Measurements from ENCODE around the gene ITSN1.

ITSN1 gene

DNA sequence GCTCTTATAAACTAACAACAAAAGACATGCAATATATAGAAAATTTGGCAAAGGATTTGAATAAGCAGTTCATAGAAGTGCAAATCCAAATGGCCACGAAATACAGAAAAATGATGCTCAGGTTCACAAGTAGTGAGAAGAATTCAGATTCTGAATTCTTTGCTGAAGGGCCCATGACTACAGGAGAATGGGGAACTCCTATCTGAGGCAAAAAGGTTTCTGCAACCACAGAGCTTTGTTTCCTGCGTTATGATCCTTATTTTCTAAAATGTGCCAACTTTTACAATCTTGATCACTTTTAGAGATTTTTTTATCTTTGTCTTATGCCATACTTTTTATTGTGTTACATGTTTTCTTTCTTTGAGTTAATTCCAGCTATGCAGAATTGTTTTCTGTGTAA, 91.3 kb downstream of the ITSN1 start:
- DNase-seq: no peak

DNA sequence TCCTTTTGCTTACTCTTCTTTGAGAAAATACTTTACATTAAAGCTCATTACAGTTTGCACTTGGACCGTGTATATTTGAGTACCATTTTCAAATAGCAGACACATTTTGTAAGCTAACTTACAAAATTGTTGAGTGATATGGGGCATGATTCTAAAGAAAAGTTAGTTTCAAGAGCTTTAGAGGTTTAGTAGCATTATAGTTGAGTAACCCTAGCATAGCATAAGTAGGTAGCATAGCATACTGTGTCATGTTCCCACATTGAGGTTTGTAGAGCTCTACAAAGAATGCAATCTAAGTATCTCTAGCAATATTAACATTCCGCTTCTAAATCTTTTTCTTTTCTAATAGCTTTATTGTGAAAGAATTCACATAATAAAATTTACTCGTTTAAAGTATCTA, 92.0 kb downstream of the ITSN1 start:
- no peak for DNase-seq

- no peak for DNase-seq
Measured at GRCh38 chr21:33734818-33735217, 92.5 kb downstream of the ITSN1 start.

GRCh38 chr21:33736569-33736968, 94.3 kb downstream of the ITSN1 start:
- DNase-seq: no peak

DNA sequence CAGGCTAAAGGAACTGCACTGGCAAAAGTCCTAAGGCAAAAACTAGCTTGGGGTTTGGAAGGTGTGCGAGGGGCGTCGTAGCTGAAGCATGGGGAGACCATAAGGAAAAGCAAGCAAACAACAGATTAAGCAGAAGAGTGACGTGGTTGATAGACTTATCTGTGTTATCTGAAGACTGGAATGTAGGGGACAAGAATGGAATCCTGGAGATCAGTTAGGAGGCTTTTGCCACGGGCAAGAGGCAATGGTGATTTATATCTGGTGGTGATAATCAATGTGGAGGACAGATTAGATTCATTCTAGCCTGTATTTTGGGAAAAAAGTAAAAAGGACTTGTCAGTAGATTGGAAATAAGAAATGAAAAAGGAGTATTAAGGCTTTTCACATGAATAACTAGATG, 97.4 kb downstream of the ITSN1 start:
- no peak for DNase-seq

GRCh38 chr21:33747420-33747819, 105.1 kb downstream of the ITSN1 start:
- peak; percentile 10 for DNase-seq

- DNase-seq: no peak
Measured at GRCh38 chr21:33748903-33749302, 106.6 kb downstream of the ITSN1 start.

GRCh38 chr21:33750017-33750416, 107.7 kb downstream of the ITSN1 start:
- DNase-seq: no peak

DNA sequence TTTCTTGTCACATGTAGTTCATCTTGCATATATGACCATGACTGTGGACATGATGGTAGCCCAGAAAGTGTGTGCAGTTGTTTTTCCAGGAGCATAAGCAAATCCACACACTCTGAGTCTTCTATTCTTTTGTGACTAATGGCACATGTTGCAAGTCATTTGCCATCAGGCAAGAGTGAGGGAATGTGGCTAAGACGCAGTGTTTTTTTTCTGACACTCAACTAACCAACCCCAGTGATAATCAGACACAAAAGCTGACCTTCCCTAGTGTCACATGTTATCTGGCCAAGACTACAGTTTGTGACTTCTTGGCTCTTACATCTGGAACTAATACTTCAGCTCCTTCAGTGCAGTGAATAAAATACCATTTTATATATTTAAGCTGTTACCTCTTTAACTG, 108.8 kb downstream of the ITSN1 start:
- DNase-seq: no peak

- DNase-seq: no peak
Measured at GRCh38 chr21:33751533-33751932, 109.2 kb downstream of the ITSN1 start.

DNA sequence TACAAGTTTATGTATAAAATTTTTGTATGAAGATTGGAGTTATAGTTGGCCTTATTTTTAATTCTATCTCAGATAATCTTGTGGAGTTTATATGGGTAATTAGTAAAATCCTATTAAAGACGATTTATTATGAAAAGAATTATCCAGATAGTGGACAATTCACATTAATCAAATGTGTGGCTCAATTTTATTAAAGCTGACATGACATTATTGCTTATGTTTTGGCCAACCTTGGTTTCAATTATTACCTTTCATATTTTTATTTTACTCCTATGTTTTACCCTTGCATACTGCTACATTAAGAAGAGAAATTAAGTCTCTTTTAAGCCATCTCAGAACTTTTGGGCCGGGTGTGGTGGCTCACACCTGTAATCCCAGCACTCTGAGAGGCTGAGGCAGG, 110.0 kb downstream of the ITSN1 start:
- DNase-seq: no peak

DNA sequence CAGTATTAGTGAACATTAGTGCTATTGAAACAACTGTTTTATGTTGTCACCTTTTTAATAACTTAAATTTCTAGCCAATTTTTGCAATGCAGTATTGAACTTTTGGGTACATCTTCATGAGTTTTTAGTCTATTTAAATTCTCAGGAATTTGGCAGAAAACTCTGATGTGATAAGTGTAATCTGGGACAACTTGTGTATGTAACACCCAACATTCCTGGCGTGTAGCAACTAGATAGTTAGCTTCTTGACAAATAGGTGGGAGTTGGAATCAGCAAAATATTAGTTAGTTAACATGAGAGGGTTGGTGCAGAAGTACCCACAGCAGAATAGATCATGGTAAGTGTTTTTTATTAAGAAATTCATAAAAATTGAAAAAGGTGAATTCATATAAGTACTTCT, 111.6 kb downstream of the ITSN1 start:
- no peak for DNase-seq

DNA sequence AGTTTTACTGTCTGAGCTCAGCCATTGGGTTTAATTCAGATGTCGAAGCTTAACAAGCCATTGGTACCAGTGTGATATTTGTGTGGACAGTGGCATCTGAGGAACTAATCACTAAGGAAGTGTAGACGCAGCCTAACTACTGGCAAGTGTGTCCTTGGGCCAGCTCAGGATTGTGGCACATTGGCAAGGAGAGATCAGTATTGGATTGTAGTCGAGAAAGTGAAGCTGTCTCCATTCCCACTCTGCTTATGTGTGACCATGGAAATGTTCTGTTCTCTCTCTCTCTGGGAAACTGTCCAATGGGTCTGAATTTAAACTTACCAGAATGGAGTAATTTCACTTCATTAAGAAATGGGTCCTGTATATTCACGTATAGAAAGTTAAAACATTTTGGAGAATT, 112.2 kb downstream of the ITSN1 start:
- no peak for DNase-seq

- no peak for DNase-seq
Measured at GRCh38 chr21:33755354-33755753, 113.1 kb downstream of the ITSN1 start.

GRCh38 chr21:33760641-33761440, 118.5 kb downstream of the ITSN1 start:
- no peak for DNase-seq

DNA sequence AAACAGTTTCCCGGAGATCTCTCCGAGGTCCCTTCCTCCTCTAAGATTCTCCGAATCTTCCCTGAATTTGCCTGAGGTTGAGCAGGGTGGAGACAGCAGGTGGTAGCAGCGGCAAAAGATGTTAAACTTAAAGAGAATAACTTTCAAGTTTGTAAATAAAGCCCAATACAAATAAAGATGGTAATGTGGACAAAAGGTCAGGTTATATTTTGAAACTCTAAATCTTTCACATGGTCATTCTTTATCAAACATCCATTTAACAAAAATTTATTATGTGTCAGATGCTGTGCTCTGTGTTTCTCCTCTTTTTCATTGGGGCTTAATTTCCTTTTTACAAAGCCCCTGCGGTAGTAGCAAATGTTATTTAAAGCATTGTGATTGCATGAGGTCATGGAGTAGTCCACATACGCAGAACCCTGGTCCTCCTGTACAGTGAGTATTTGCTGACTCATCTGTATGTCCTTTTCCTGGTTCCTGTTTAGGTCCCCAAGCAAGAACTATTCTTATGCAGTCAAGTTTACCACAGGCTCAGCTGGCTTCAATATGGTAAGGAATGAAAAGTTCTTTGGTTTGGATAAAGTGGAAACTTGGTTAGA, 119.2 kb downstream of the ITSN1 start:
- DNase-seq: no peak

DNA sequence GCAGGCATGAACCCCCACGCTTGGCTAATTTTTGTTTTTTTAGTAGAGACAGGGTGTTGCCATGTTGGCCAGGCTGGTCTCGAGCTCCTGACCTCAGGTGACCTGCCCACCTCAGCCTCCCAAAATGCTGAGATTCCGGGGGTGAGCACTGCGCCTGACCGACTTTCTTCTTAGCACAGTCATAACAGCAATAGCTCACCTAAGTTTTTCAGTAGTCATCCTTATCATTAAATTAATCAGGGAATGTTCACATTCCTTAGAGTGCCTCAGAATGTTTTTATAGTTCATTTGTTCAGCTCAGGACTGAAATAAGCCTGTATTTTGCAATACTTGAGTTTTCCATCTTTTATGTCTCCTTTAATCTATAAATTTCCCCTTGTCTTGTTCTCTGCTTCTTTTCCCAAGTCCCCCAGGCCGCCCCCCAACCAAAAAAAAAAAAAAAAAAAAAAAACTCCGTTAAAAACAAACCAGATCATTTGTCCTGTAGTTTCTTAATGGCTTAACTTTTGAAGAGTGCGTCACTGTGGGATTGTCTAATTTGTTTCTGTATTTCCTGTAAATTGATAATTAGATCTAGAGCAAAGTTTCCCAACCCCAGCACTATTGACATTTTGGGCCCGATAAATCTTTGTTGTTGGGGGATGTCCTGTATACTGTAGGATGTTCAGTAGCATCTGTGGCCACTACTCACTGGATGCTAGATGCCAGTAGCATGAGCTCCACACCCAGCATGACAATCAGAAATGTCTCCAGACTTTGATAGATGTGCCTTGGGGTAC, 120.7 kb downstream of the ITSN1 start:
- no peak for DNase-seq

DNA sequence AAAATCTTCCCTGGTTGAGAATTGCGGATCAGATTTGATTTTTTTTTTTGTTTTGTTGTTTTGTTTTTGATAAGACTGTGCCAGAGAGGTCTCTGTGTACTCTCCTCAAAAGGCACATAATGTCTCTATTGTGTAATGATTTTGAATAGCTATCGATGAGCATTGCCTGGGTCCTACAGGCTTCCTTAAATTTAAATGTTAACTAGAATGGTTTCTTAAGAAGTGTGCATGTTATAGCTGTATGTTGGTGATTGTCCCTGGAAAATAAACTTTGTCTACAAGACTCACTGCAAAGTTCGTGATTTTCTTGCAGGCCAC, 121.2 kb downstream of the ITSN1 start:
- no peak for DNase-seq

- no peak for DNase-seq
Measured at GRCh38 chr21:33767236-33767635, 124.9 kb downstream of the ITSN1 start.

GRCh38 chr21:33767960-33768359, 125.7 kb downstream of the ITSN1 start:
- DNase-seq: no peak

GRCh38 chr21:33769057-33769456, 126.8 kb downstream of the ITSN1 start:
- DNase-seq: no peak

DNA sequence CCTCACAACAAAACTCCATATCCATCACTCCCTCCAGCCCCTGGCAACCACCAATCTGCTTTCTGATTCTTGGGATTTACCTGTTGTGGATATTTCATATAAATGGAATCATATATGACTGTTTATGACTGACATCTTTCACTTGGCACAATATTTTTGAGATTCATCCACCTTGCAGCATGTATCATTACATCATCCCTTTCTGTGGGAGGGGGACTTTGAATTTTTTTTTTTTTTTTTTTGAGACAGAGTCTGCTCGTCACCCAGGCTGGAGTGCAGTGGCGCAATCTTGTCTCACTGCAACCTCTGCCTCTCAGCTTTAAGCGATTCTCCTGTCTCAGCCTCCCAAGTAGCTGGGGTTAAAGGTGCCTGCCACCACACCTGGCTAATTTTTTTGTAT, 128.2 kb downstream of the ITSN1 start:
- no peak for DNase-seq

GRCh38 chr21:33771976-33772375, 129.7 kb downstream of the ITSN1 start:
- DNase-seq: no peak

DNA sequence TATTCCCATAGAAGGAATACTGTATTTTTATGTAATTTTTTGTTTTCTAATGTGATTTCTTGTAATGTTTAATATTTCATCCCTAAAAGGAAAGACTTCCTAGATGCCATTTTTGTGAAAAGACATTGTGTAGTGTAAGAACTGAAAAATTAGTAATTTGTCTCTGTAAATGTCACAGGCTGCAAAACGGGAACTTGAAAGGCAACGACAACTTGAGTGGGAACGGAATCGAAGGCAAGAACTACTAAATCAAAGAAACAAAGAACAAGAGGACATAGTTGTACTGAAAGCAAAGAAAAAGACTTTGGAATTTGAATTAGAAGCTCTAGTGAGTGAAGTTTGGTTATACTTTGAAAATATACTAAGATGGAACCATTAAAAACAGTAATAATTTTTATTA, 132.2 kb downstream of the ITSN1 start:
- DNase-seq: no peak
